CMK (cell line): ENCODE data around the gene PTGDR2.

Source experiments
- DNase-seq: peaks from one replicate; pipeline ENCODE4 v3.0.0-alpha.2; 2010; ENCODE audit warnings: low read depth

PTGDR2 gene

GRCh38 chr11:60874421-60875365 lies 18.9 kb upstream of the PTGDR2 start:
- no peak for DNase-seq

DNA sequence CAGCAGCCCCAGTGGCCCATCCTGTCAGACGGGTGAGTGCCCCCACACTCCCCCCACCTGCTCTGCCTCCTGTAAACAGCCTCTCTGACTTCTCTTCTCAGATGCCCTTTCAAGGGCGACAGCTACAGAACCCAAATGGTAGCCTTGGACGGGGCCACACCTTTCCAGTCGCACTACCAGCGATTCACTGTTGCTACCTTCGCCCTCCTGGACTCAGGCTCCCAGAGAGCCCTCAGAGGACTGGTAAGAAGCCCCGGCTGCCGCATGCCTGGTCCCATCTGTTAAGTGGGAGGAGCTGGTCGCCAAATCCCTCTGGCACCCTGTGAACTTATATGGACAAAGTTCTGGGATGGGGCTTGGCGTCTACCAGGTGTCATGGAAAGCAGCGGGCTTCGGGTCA lies 17.8 kb upstream of the PTGDR2 start:
- DNase-seq: no peak

DNA sequence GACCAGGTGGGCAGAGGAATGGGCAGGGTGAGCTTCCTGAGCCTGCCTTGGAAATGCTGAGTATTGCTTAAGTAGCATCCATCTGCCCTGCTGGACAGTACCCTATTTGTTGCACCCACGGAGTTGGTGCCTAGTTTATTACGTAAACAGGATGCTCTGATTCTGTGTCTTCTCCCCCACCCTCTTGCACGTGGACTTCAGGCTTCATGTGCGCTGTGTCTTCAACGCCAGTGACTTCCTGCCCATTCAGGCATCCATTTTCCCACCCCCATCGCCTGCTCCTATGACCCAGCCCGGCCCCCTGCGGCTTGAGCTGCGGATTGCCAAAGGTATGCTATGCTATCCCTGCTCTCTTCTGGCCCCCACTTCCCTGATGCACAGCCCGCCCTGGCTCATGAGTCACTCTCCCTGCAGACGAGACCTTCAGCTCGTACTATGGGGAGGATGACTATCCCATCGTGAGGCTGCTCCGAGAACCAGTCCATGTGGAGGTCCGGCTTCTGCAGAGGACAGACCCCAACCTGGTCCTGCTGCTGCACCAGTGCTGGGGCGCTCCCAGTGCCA lies 17.3 kb upstream of the PTGDR2 start:
- DNase-seq: no peak

GRCh38 chr11:60872124-60872960 lies 16.6 kb upstream of the PTGDR2 start:
- no peak for DNase-seq

- DNase-seq: no peak
These were observed 15.8 kb upstream of the PTGDR2 start for GRCh38 chr11:60871378-60872061.

GRCh38 chr11:60870733-60871377 lies 15.1 kb upstream of the PTGDR2 start:
- DNase-seq: no peak

DNA sequence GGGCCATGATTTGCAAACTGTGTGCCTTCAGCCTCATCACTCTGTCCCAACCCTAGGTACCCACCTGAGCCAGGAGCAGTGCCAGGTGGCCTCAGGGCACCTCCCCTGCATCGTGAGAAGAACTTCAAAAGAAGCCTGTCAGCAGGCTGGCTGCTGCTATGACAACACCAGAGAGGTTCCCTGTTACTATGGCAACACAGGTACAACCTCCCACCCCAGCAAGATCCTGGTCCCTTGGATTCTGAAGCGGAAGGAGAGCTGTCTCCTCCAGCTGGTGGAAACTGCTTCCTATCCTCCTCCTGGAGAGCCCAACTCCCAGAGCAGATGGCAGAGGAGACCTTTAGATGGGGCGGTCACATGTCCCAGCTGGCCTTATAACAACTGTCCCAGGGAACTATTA lies 14.5 kb upstream of the PTGDR2 start:
- DNase-seq: no peak

- no peak for DNase-seq
These were observed 13.7 kb upstream of the PTGDR2 start for GRCh38 chr11:60869451-60869825.

DNA sequence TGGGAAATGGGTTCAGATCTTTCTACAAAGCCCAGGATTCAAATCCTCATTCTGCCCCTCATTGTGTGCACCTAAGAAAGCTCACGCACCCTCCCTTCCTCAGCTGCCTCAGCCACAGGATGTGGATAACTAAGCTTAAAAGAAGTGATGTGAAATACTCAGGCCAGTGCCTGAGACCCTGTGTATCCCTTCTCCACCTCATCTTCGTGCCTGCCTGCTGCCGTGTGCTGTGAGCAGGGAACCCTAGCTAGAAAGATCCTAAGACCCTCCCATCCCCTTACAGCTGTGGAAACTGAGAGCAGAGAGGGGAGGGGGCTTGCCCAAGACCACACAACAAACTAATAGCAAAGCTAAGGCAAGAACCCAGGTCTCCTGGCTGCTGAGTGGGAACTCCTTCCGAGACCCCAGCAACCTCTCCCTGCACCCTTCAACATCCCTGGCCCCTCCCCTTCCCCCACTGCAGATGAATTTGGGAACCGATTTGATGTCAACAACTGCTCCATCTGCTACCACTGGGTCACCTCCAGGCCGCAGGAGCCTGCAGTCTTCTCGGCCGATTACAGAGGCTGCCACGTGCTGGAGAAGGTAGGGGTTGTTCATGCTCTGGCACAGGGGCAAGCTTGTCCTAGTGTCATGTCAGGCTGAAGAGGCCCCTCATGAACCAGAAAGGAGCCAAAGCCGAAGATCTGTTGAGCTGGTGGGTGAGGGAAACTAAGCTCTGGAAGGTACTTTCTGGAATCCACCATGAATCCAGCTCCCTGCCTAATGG lies 13.1 kb upstream of the PTGDR2 start:
- DNase-seq: no peak

DNA sequence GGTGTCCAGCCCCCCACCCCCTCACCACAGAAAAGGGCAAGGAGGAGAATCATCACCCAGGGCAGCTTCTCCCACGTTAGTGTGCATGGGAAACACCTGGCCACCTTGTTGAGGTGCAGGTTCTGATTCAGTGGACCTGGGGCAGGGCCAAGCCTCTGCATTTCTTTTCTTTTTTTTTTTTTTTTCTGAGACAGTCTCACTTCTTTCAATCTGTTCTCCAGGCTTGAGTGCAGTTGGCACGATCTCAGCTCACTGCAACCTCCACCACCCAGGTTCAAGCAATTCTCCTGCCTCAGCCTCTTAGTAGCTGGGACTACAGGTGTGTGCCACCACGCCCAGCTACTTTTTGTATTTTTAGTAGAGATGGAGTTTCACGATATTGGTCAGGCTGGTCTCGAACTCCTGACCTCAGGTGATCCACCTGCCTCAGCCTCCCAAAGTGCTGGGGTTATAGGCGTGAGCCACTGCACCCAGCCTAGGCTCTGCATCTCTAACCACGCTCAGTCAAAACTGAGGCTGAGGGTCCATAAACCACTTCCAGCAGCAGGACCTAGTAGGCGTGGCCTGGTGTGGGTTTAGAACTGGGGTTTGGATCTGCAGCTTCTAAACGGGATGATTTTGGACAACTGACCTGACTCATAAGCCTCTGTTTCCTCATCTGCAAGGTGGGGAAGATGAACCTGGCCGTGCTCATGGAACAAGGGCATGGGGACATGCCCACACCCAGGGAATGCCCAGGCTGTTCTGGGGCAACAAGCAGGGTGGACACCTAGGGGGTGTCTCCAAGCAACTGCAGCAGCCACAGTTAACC lies 12.3 kb upstream of the PTGDR2 start:
- DNase-seq: no peak

DNA sequence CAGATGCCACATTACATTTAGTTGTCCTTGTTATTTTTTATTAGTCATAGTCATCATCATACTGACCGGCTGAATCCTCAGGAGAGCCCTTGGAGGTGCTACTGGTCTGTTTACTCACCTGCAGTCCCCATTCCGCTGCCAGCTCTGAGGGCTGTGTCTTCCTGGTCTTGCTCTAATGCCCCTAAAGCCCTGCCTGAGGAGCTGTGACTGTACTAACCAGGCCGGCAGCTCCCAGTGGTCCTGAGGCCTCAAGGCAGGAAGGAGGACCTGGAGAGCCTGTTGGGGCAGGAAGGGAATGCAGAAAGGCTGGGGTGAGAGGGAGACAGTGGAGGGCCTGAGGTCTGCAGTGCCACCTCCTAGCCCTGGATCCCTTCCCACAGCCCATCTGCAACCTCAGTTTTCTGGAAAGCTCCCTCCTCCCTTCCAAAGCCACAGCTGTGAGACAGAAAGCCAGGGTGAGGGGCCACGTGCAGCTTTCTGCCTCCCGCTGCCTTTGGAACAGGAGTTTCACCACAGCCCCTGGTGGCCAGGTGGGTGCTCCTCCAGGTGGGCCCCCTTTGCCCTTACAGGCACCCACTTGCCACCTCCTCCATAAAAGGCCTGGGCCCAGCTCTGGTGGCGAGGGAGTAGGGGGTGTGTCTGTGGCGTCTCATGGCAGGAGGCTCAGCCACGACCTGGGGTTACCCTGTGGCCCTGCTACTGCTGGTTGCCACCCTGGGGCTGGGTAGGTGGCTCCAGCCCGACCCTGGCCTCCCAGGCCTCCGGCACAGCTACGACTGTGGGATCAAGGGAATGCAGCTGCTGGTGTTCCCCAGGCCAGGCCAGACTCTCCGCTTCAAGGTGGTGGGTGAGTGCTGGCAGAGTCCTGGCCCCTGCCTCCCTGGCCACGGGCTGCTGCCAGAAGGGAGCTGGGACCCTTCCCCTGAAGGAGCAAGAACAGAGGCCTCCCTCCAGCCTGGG lies 11.4 kb upstream of the PTGDR2 start, which contains the start of gene ZP1:
Gene ZP1, plus strand, starts transcription at position 632 of the 960 bp plus-strand sequence. Its CDS starts 20 bp downstream, at position 652.
- no peak for DNase-seq

- DNase-seq: no peak
These were observed 9.2 kb upstream of the PTGDR2 start for GRCh38 chr11:60864856-60865513.

DNA sequence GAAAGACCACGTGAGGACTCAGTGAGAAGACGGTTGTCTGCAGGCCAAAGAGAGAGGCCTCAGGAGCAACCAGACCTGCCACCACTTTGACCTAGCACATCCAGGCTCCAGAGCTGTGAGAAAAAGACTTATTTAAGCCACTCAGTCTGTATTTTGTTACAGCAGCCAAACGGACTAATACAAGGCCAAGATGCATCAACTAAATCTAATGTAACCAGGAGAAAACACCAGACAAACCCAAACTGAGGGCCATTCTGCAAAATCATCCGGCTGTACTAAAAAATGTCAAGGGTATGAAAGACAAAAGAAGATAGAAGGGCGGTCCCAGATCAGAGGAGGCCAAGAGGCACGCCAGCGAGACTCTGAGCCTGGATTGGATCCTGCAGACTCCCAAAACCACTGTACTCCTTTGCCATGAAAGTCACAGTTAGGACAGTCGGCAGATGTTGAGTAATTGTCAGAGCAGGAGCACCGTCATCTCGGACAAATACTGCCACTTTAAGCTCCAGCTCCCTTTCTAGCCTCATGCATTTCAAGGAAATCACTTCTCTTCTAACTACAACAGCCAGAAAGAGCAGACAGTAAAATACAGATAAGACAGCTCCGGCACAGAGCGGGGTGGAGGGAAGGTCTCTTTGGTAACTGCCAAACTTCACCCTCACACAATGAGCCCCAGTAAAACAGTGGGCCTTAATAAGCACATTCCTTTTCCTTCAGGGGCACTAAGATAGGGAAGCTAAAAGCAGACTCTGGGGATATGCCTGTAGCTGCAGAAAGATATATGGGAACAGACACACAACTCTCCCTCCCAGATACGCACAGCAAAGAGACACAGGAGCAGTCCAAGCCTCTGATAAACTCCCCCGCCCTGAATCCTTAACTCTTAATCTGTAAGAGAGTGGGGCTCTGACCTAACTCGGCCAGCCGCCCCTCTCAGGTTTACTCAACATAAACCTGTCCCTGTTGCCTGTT lies 8.1 kb upstream of the PTGDR2 start:
- no peak for DNase-seq

- DNase-seq: no peak
These were observed 6.4 kb upstream of the PTGDR2 start for GRCh38 chr11:60862171-60862570.

DNA sequence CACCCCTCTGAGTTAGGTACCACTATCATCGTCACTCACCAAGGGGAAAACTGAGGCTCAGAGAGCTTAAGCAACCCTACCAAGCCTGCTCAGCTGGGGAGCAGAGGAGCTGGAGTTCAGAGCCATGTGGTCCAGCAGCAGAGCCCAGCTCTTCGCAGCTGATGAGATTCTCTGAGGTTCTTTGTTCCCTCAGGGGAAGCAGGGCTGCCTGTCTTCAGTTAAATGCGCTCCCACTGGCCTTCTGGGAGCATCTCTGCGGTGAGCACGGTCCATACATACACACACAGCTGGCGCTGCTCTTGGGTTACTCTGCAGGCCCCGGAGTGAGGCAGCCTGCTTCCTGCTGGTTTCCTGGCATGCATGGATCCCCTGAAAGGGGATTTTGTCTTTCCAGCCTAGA lies 5.2 kb upstream of the PTGDR2 start:
- DNase-seq: no peak

- DNase-seq: no peak
These were observed 4.0 kb upstream of the PTGDR2 start for GRCh38 chr11:60859616-60860250.
